ENCODE results near the gene NTN4.
"Not testable (repeated sequence)": the region's sequence is repeated elsewhere in the genome, so short reads cannot be mapped to it uniquely, and the experiment has no call there.

GRCh38 chr12:95735728-95736127 is 54.8 kb downstream of the NTN4 start:
- not testable (repeated sequence) for TF ChIP-seq EP300 (IDR thresholded peaks at IDR 0.05; ENCODE audit: low read depth); POLR2A (IDR thresholded peaks at IDR 0.05); CTCF (IDR thresholded peaks at IDR 0.05); POLR2AphosphoS5 (IDR thresholded peaks at IDR 0.05)
